IMR-90 (cell line): ENCODE data around the gene ITGB2. TPM values are rescaled to one million over a fixed set of nuclear protein-coding genes. Genes with fewer than 3 reads are reported as not detected.

Source experiments
- ATAC-seq: fragments of 200-7000 bp; cut with Tn5 transposase; 2 replicates; pipeline ENCODE4 v1.9.1; 2020; ENCODE audit warnings: low read depth, mild to moderate bottlenecking, moderate library complexity
- BruUV-seq: library from RNA; stranded (reverse); fragments of 400-500 nt; replicated peaks from 2 replicates; lab custom pipeline; 2021; lab: Mats Ljungman, UMichigan
- CTCF ChIA-PET: fragments of 300-600 bp; formaldehyde crosslinking; extraction: SDS; loops from one replicate; lab custom pipeline; 2021; ENCODE audit warnings: antibody characterized with exemption; lab: Yijun Ruan, JAX
- POLR2A ChIA-PET: fragments of 300-600 bp; sonication (Branson Sonifier 250); formaldehyde crosslinking; loops from one replicate; lab custom pipeline; 2022; ENCODE audit warnings: antibody characterized with exemption; ENCODE audit not compliant: unreplicated experiment; lab: Charles Lee
- DNase-seq: peaks from one replicate; pipeline ENCODE4 v3.0.0; 2013
- H2AFZ ChIP-seq: replicated peaks from 2 replicates; pipeline ENCODE3; 2013; ENCODE audit warnings: low read length, mild to moderate bottlenecking; ENCODE audit not compliant: poor library complexity
- H2AK5ac ChIP-seq: 2 replicates; pipeline ENCODE4 v1.6.1; 2013; ENCODE audit warnings: low read depth, low read length, inconsistent platforms
- H2AK9ac ChIP-seq: replicated peaks from 2 replicates; pipeline ENCODE3; 2013; ENCODE audit warnings: mild to moderate bottlenecking, low read depth, low read length, moderate library complexity; ENCODE audit not compliant: poor library complexity
- H2BK120ac ChIP-seq: 2 replicates; pipeline ENCODE4 v1.6.1; 2013; ENCODE audit warnings: low read depth, low read length, inconsistent platforms
- H2BK15ac ChIP-seq: 3 replicates; pipeline ENCODE4 v1.6.1; 2013; ENCODE audit warnings: low read depth, low read length, inconsistent platforms
- H2BK20ac ChIP-seq: 2 replicates; pipeline ENCODE4 v1.6.1; 2013; ENCODE audit warnings: low read depth, mild to moderate bottlenecking, inconsistent platforms, low read length, moderate library complexity
- H2BK5ac ChIP-seq: 2 replicates; pipeline ENCODE4 v1.6.1; 2013; ENCODE audit warnings: mild to moderate bottlenecking, low read depth, low read length, inconsistent platforms; ENCODE audit not compliant: poor library complexity, severe bottlenecking
- H3K14ac ChIP-seq: replicated peaks from 2 replicates; pipeline ENCODE4 v1.6.1; 2013; ENCODE audit warnings: low read depth, low read length, inconsistent platforms
- H3K18ac ChIP-seq: 2 replicates; pipeline ENCODE4 v1.6.1; 2013; ENCODE audit warnings: low read depth, low read length, control low read depth
- H3K23ac ChIP-seq: 2 replicates; pipeline ENCODE4 v1.6.1; 2013; ENCODE audit warnings: low read depth, low read length, inconsistent platforms
- H3K27ac ChIP-seq: 2 replicates; pipeline ENCODE4 v1.5.1; 2013; ENCODE audit warnings: mild to moderate bottlenecking, control low read depth, low read length; ENCODE audit not compliant: insufficient read depth
- H3K27me3 ChIP-seq: 2 replicates; pipeline ENCODE4 v1.6.1; 2013; ENCODE audit warnings: low read length; ENCODE audit not compliant: control insufficient read depth, insufficient read depth
- H3K36me3 ChIP-seq: 2 replicates; pipeline ENCODE4 v1.6.1; 2013; ENCODE audit warnings: low read length, mixed read lengths; ENCODE audit not compliant: control insufficient read depth, insufficient read depth
- H3K4ac ChIP-seq: 2 replicates; pipeline ENCODE4 v1.6.1; 2013; ENCODE audit warnings: low read depth, low read length, inconsistent platforms
- H3K4me1 ChIP-seq: 2 replicates; pipeline ENCODE4 v1.6.1; 2013; ENCODE audit warnings: low read length, mixed read lengths; ENCODE audit not compliant: control insufficient read depth, insufficient read depth
- H3K4me2 ChIP-seq: 2 replicates; pipeline ENCODE4 v1.6.1; 2013; ENCODE audit warnings: low read depth, mild to moderate bottlenecking, control low read depth, low read length, moderate library complexity
- H3K4me3 ChIP-seq: 2 replicates; pipeline ENCODE4 v1.5.1; 2013; ENCODE audit warnings: low read depth, mild to moderate bottlenecking, control low read depth, low read length, moderate library complexity; ENCODE audit not compliant: insufficient read depth
- H3K56ac ChIP-seq: 2 replicates; pipeline ENCODE4 v1.6.1; 2013; ENCODE audit warnings: low read length, inconsistent platforms; ENCODE audit not compliant: insufficient read depth; ENCODE audit errors: extremely low read depth
- H3K79me1 ChIP-seq, 2 experiments: 2 replicates each; pipeline ENCODE4 v1.6.1; 2013; ENCODE audit warnings: low read length in 2 of 2, inconsistent platforms in 1 of 2, low read depth in 1 of 2
- H3K9ac ChIP-seq: 2 replicates; pipeline ENCODE4 v1.6.1; 2013; ENCODE audit warnings: low read depth, low read length, control low read depth
- H3K9me1 ChIP-seq: 2 replicates; pipeline ENCODE4 v1.6.1; 2013; ENCODE audit warnings: low read length, inconsistent platforms; ENCODE audit not compliant: insufficient read depth
- H3K9me3 ChIP-seq: 2 replicates; pipeline ENCODE4 v1.6.1; 2013; ENCODE audit warnings: low read length; ENCODE audit not compliant: control insufficient read depth, insufficient read depth
- H4K20me1 ChIP-seq: 2 replicates; pipeline ENCODE4 v1.6.1; 2013; ENCODE audit warnings: low read length, inconsistent platforms; ENCODE audit not compliant: insufficient read depth
- H4K5ac ChIP-seq: 2 replicates; pipeline ENCODE4 v1.6.1; 2013; ENCODE audit warnings: mild to moderate bottlenecking, low read depth, low read length, control low read depth
- H4K8ac ChIP-seq, 2 experiments: 2 replicates each; pipeline ENCODE4 v1.6.1; 2013; ENCODE audit warnings: low read depth in 2 of 2, low read length in 2 of 2, control low read depth in 1 of 2, inconsistent platforms in 1 of 2
- H4K91ac ChIP-seq: 2 replicates; pipeline ENCODE4 v1.6.1; 2013; ENCODE audit warnings: low read depth, low read length, inconsistent platforms; ENCODE audit not compliant: insufficient read depth
- BHLHE40 ChIP-seq: fragments of 150-350 bp; IDR thresholded peaks from 2 replicates; pipeline ENCODE4 v1.6.1; 2016; ENCODE audit warnings: mild to moderate bottlenecking, low read depth, low read length
- FOS ChIP-seq: fragments of 150-350 bp; IDR thresholded peaks from 2 replicates; pipeline ENCODE4 v1.6.1; 2016; ENCODE audit warnings: low read depth, low read length
- WGBS, 2 experiments: methylation state at CpG; one replicate each; pipeline versions ENCODE4 v1.1.5 to v1.1.7; 2013; ENCODE audit warnings: missing lambda C conversion rate in 2 of 2; ENCODE audit not compliant: insufficient read length in 1 of 2; ENCODE audit errors: extremely low coverage in 2 of 2; 5-methylcytosine and 5-hydroxymethylcytosine counted together
- dilution Hi-C: fragments of 300-500 bp; cut with HindIII; formaldehyde crosslinking; loops from one replicate; pipeline ENCODE4 v1.14.3; 2018; ENCODE audit warnings: low sequenced_read_pairs; ENCODE audit not compliant: unreplicated experiment
- in situ Hi-C: fragments of 300-500 bp; cut with MboI; formaldehyde crosslinking; loops from 3 replicates; pipeline ENCODE4 v1.14.3; 2019; ENCODE audit warnings: low sequenced_read_pairs, inconsistent platforms, mixed read lengths
- intact Hi-C: fragments of 100-400 bp; cut with micrococcal nuclease; formaldehyde crosslinking; loops from 2 replicates; pipeline ENCODE4 v1.10.0; 2022
- polyA plus RNA-seq, 3 experiments: library from polyadenylated mRNA; depleted of rRNA; stranded (reverse); fragments of >200 nt; gene quantifications; 2 replicates each; pipeline ENCODE4 v1.2.3, GENCODE V29; 2012; ENCODE audit warnings: low replicate concordance in 1 of 3
- total RNA-seq: library from RNA; depleted of rRNA; stranded (reverse); fragments of >200 nt; gene quantifications from 2 replicates; pipeline ENCODE4 v1.2.3, GENCODE V29; 2012

Gene ITGB2
- total and polyA plus RNA-seq, 2 of the 4 experiments (the other 2 are of a cell fraction): 0.14 TPM; not detected in 1

DNA sequence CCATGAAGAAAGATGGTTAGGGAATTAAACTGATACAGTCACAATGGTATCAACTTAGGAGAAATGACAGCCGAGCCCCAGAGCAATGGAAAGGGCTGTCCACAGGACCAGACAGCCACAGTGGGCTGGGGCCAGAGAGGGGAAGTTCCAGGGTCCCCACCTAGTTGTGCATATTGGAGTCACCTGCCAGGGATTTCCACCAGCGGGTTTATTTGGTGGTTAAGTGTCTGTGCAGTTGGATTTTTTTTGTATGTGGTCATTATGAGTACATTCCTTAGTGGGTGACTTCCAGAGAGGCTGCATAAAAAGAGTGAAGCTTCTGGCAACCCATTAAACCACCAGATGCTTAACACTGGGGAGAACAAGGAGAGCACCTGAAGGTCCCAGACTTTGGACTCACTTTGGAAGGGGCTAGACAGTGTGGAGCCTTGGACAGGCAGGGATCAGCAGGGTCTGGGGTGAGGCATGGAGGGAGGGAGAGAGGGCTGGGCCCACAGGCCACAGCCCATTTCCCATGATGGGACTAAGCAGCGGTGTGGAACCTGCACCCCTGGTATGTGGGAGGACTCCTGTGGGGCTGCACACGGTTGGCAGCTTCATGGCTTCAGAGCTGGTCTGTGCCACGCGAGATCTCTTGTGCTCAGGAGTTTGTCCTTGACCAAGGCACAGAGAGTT is 39.4 kb downstream of the ITGB2 start:
- Histone ChIP-seq H3K9me3 (peaks cover 4% of the 10 kb centered on the region; the same call in 1 of the 2 replicates), H2BK120ac (peak overlapping the region; percentile 73), H2BK5ac (peak overlapping the region; percentile 36), H2BK20ac (peak overlapping the region; percentile 63; the same call in 1 of the 2 replicates), H4K91ac (peak overlapping the region; percentile 3; the same call in 1 of the 2 replicates), H3K18ac (no peak overlapping the region), H3K56ac (no peak overlapping the region), H3K4me2 (peak overlapping the region; percentile 30; the same call in 1 of the 2 replicates), H4K8ac (peak overlapping the region in 1 of 2 experiments; percentile 38; a peak in 2 of 4 replicates), H3K4me1 (peaks cover 6% of the 10 kb centered on the region), H3K14ac (no peak overlapping the region), H3K27ac (no peak overlapping the region; the same call in 1 of the 2 replicates), H2AK5ac (peak overlapping the region; percentile 20; the same call in 1 of the 2 replicates), H2AK9ac (no peak overlapping the region), H3K23ac (no peak overlapping the region; the same call in 1 of the 2 replicates), H3K4me3 (no peak overlapping the region), H3K9ac (no peak overlapping the region), H2AFZ (peak overlapping the region; percentile 58), H4K20me1 (peaks cover 3% of the 10 kb centered on the region; the same call in 1 of the 2 replicates), H3K27me3 (peaks cover 3% of the 10 kb centered on the region; the same call in 1 of the 2 replicates), H3K79me1 (no peaks in the 10 kb centered on the region; a peak in 1 of 4 replicates), H2BK15ac (0 out of 3 replicates have a peak overlapping the region, but pooled peaks have one; percentile 19), H3K36me3 (no peaks in the 10 kb centered on the region), H3K4ac (peak overlapping the region; percentile 38), H4K5ac (no peak overlapping the region), H3K9me1 (peaks cover 14% of the 10 kb centered on the region)
- ATAC-seq (peak; percentile 82), DNase-seq (peak; percentile 71)
- BruUV-seq: no TSS peak
- peak; percentile 66 for TF ChIP-seq BHLHE40
- TF ChIP-seq FOS: no peak
- in situ Hi-C loops: loop anchor here (5.0 kb wide), 1 partner anchor 46 kb away; no protein-coding TSS in a partner anchor
- CTCF ChIA-PET: interaction anchor here (0.6 to 1.4 kb wide), 3 partner anchors 11 to 46 kb away, joined by 3 to 4 read pairs (median 4); no protein-coding TSS in a partner anchor
- WGBS, 2 experiments: 100% methylated on average over 2 of the region's 6 CpGs; no CpG with 5 or more reads in 1 of the 2 experiments
- POLR2A ChIA-PET: no interaction called here
- dilution Hi-C loops: no loop called here
- intact Hi-C loops: no loop called here
